ENCODE measurements around the gene TREH. TPM values are rescaled to one million over a fixed set of nuclear protein-coding genes. Genes with fewer than 3 reads are reported as not detected.
"Not testable (repeated sequence)": the region's sequence is repeated elsewhere in the genome, so short reads cannot be mapped to it uniquely, and the experiment has no call there.

The TREH gene
- total RNA-seq, 1 donor from 2014 or later: not detected

DNA sequence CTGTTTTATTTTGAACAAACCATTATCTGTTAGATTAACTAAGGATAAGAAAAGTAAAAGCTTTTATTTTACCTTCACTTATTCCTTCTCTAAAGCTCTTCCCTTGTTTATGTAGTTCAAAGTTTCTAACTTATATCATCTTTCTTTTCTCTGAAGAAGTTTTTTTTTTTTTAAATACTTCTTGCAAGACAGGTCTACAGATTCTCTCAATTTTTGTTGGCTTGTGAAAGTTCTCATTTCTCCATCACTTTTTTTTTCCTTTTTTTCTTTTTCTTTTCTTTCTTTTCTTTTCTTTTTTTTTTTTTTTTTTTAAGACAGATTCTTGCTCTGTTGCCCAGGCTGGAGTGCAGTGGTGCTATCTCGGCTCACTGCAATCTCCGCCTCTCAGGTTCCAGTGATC, 4.7 kb upstream of the TREH start:
- no peak overlapping the region for H3K27ac ChIP-seq (ENCODE audit: low read depth, low read length)
- no peaks in the 10 kb centered on the region for H3K4me1 ChIP-seq (ENCODE audit: insufficient read depth, low read length)
- H3K79me2 ChIP-seq (ENCODE audit: insufficient read depth, low read length): no peaks in the 10 kb centered on the region
- H3K4me3 ChIP-seq (ENCODE audit: insufficient read depth, low read depth, low read length): no peak overlapping the region
- DNase-seq (ENCODE audit: low read depth) (no peak), FAIRE-seq (no peak)
- H3K4me2 ChIP-seq (ENCODE audit: low read length): no peak overlapping the region
- Mint-ChIP-seq H3K27me3 (ENCODE audit: low read depth, unreplicated experiment) (peaks cover 4% of the 10 kb centered on the region), H3K4me1 (ENCODE audit: low read depth, unreplicated experiment) (no peaks in the 10 kb centered on the region), H3K9me3 (ENCODE audit: unreplicated experiment) (no peaks in the 10 kb centered on the region), H3K27ac (ENCODE audit: unreplicated experiment) (no peak overlapping the region), H3K4me3 (ENCODE audit: unreplicated experiment) (no peak overlapping the region), H3K36me3 (ENCODE audit: low read depth, unreplicated experiment) (no peaks in the 10 kb centered on the region)
- no peak overlapping the region for H2AFZ ChIP-seq (ENCODE audit: low read depth, low read length)
- H3K9ac ChIP-seq (ENCODE audit: low read length): no peak overlapping the region
- H3K36me3 ChIP-seq (ENCODE audit: insufficient read depth, low read length): no peaks in the 10 kb centered on the region
- H3K9me3 ChIP-seq (ENCODE audit: insufficient read depth, low read depth, low read length): no peaks in the 10 kb centered on the region
- H3K27me3 ChIP-seq (ENCODE audit: insufficient read depth, low read length): peaks cover 10% of the 10 kb centered on the region
- TF ChIP-seq, protein P1, sequence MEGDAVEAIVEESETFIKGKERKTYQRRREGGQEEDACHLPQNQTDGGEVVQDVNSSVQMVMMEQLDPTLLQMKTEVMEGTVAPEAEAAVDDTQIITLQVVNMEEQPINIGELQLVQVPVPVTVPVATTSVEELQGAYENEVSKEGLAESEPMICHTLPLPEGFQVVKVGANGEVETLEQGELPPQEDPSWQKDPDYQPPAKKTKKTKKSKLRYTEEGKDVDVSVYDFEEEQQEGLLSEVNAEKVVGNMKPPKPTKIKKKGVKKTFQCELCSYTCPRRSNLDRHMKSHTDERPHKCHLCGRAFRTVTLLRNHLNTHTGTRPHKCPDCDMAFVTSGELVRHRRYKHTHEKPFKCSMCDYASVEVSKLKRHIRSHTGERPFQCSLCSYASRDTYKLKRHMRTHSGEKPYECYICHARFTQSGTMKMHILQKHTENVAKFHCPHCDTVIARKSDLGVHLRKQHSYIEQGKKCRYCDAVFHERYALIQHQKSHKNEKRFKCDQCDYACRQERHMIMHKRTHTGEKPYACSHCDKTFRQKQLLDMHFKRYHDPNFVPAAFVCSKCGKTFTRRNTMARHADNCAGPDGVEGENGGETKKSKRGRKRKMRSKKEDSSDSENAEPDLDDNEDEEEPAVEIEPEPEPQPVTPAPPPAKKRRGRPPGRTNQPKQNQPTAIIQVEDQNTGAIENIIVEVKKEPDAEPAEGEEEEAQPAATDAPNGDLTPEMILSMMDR (IDR thresholded peaks at IDR 0.05; ENCODE audit: insufficient read depth, low read depth, low read length): no peak
- no peak for TF ChIP-seq EZH2 (IDR thresholded peaks at IDR 0.05; ENCODE audit: insufficient read depth, low read length)
- H4K20me1 ChIP-seq (ENCODE audit: insufficient read depth, low read length): no peaks in the 10 kb centered on the region

DNA sequence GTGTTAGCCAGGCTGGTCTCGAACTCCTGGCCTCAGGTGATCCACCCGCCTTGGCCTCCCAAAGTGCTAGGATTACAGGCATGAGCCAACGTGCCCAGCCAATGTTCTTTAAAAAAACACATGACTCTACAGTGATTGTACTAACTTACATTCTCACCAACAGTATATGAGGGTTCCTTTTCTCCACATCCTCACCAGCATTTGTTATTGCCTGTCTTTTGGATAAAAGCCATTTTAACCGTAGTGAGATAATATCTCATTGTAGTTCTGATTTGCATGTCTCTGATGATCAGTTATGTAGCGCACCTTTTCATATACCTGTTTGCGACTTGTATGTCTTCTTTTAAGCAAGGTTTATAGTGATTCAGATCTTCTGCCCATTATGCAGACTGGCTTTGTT, 3.5 kb upstream of the TREH start:
- H3K27ac ChIP-seq (ENCODE audit: low read depth, low read length); H3K9me3 ChIP-seq (ENCODE audit: insufficient read depth, low read depth, low read length); H3K4me1 Mint-ChIP-seq (ENCODE audit: low read depth, unreplicated experiment); H3K36me3 Mint-ChIP-seq (ENCODE audit: low read depth, unreplicated experiment); H3K4me3 ChIP-seq (ENCODE audit: insufficient read depth, low read depth, low read length); DNase-seq (ENCODE audit: low read depth); H3K9me3 Mint-ChIP-seq (ENCODE audit: unreplicated experiment); H3K27ac Mint-ChIP-seq (ENCODE audit: unreplicated experiment); FAIRE-seq; H3K4me2 ChIP-seq (ENCODE audit: low read length); H4K20me1 ChIP-seq (ENCODE audit: insufficient read depth, low read length); H3K9ac ChIP-seq (ENCODE audit: low read length); H2AFZ ChIP-seq (ENCODE audit: low read depth, low read length); H3K4me1 ChIP-seq (ENCODE audit: insufficient read depth, low read length); H3K36me3 ChIP-seq (ENCODE audit: insufficient read depth, low read length); H3K27me3 ChIP-seq (ENCODE audit: insufficient read depth, low read length); H3K79me2 ChIP-seq (ENCODE audit: insufficient read depth, low read length); H3K4me3 Mint-ChIP-seq (ENCODE audit: unreplicated experiment): not testable (repeated sequence)
- peaks cover 10% of the 10 kb centered on the region for H3K27me3 Mint-ChIP-seq (ENCODE audit: low read depth, unreplicated experiment)

DNA sequence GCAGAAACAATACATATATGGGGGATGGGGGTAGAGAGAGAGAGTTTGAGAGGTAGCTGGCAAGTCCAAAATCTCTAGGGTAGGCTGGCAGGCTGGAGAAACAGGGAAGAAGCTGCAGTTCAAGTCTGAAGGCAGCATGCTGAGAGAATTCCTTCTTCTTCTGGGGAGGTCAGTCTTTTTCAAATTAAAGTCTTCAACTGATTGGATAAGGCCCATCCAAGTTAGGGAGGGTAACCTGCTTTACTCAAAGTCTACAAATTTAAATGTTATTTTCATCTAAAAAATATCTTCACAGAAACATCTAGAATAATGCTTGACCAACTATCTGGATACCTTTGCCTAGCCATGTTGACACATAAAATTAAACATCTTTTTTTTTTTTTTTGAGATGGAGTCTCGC, 2.9 kb upstream of the TREH start:
- H3K4me3 ChIP-seq (ENCODE audit: insufficient read depth, low read depth, low read length): no peak overlapping the region
- H3K9me3 ChIP-seq (ENCODE audit: insufficient read depth, low read depth, low read length): no peaks in the 10 kb centered on the region
- H3K36me3 Mint-ChIP-seq (ENCODE audit: low read depth, unreplicated experiment): peaks cover 2% of the 10 kb centered on the region
- no peaks in the 10 kb centered on the region for H3K79me2 ChIP-seq (ENCODE audit: insufficient read depth, low read length)
- H3K36me3 ChIP-seq (ENCODE audit: insufficient read depth, low read length): no peaks in the 10 kb centered on the region
- TF ChIP-seq, protein P1 (IDR thresholded peaks at IDR 0.05; ENCODE audit: insufficient read depth, low read depth, low read length): no peak
- TF ChIP-seq EZH2 (IDR thresholded peaks at IDR 0.05; ENCODE audit: insufficient read depth, low read length): no peak
- H2AFZ ChIP-seq (ENCODE audit: low read depth, low read length): no peak overlapping the region
- peaks cover 10% of the 10 kb centered on the region for H3K27me3 ChIP-seq (ENCODE audit: insufficient read depth, low read length)
- no peak overlapping the region for H3K27ac ChIP-seq (ENCODE audit: low read depth, low read length)
- no peak overlapping the region for H3K4me2 ChIP-seq (ENCODE audit: low read length)
- H3K27me3 Mint-ChIP-seq (ENCODE audit: low read depth, unreplicated experiment): peaks cover 10% of the 10 kb centered on the region
- no peak for DNase-seq (ENCODE audit: low read depth)
- no peak for FAIRE-seq
- H3K4me3 Mint-ChIP-seq (ENCODE audit: unreplicated experiment): no peak overlapping the region
- no peak overlapping the region for H3K9ac ChIP-seq (ENCODE audit: low read length)
- H3K4me1 Mint-ChIP-seq (ENCODE audit: low read depth, unreplicated experiment): no peaks in the 10 kb centered on the region
- peaks cover 3% of the 10 kb centered on the region for H3K9me3 Mint-ChIP-seq (ENCODE audit: unreplicated experiment)
- no peak overlapping the region for H3K27ac Mint-ChIP-seq (ENCODE audit: unreplicated experiment)
- no peaks in the 10 kb centered on the region for H4K20me1 ChIP-seq (ENCODE audit: insufficient read depth, low read length)
- no peaks in the 10 kb centered on the region for H3K4me1 ChIP-seq (ENCODE audit: insufficient read depth, low read length)

DNA sequence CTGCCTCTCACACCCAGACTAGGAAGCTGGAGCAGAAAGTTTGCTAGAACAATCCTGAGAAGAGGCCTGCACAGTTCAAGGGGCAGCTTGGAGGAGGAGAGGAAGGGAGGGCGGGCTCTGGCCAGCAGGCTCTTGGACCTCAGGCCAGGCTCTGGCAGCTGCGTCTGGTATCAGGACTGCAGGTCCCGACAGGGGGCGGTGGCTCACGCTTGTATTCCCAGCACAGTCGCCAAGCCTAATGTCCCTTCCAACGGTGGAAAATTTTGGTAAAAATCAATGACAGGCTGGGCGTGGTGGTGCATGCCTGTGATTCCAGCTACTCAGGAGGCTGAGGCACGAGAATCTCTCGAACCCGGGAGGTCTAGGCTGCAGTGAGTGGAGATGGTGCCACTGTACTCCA, 542 bp downstream of the TREH start:
- not testable (repeated sequence) for H3K36me3 ChIP-seq (ENCODE audit: insufficient read depth, low read length); H3K27ac Mint-ChIP-seq (ENCODE audit: unreplicated experiment); H3K79me2 ChIP-seq (ENCODE audit: insufficient read depth, low read length); H3K36me3 Mint-ChIP-seq (ENCODE audit: low read depth, unreplicated experiment); FAIRE-seq; H3K27ac ChIP-seq (ENCODE audit: low read depth, low read length); H3K9me3 Mint-ChIP-seq (ENCODE audit: unreplicated experiment); H3K4me3 Mint-ChIP-seq (ENCODE audit: unreplicated experiment); H3K4me3 ChIP-seq (ENCODE audit: insufficient read depth, low read depth, low read length); H4K20me1 ChIP-seq (ENCODE audit: insufficient read depth, low read length); H3K9ac ChIP-seq (ENCODE audit: low read length); H3K4me2 ChIP-seq (ENCODE audit: low read length); H3K4me1 Mint-ChIP-seq (ENCODE audit: low read depth, unreplicated experiment); H3K27me3 ChIP-seq (ENCODE audit: insufficient read depth, low read length); H3K9me3 ChIP-seq (ENCODE audit: insufficient read depth, low read depth, low read length); DNase-seq (ENCODE audit: low read depth); H2AFZ ChIP-seq (ENCODE audit: low read depth, low read length); H3K4me1 ChIP-seq (ENCODE audit: insufficient read depth, low read length)
- peaks cover 10% of the 10 kb centered on the region for H3K27me3 Mint-ChIP-seq (ENCODE audit: low read depth, unreplicated experiment)
